H1 (cell line): ENCODE results near the gene PRTN3. TPM values are rescaled to one million over a fixed set of nuclear protein-coding genes. Genes with fewer than 3 reads are reported as not detected.

ENCODE experiments used
- ASH2L ChIP-seq: fragments of 200-600, 300-600 bp; sonication (generic); IDR thresholded peaks from one replicate; pipeline ENCODE4 v1.7.1; 2017; ENCODE audit warnings: low read length
- CBX5 ChIP-seq: fragments of 300-800, 300-1000 bp; sonication (generic); IDR thresholded peaks from 2 replicates; pipeline ENCODE4 v1.7.1; 2016; ENCODE audit warnings: antibody characterized with exemption, low read length, low read depth
- CHD1 ChIP-seq: IDR thresholded peaks from 2 replicates; pipeline ENCODE4 v1.6.1; 2012; ENCODE audit warnings: low read depth, low read length, improper control_type of control experiment
- CREB1 ChIP-seq: IDR thresholded peaks from 2 replicates; pipeline ENCODE4 v1.6.1; 2012; ENCODE audit warnings: inconsistent platforms
- JUN ChIP-seq: IDR thresholded peaks from 2 replicates; pipeline ENCODE4 v1.6.1; 2011; ENCODE audit warnings: low read depth, mild to moderate bottlenecking, improper control_type of control experiment, low read length
- KDM4A ChIP-seq: IDR thresholded peaks from one replicate; pipeline ENCODE4 v1.7.1; 2012; ENCODE audit warnings: low read depth, mild to moderate bottlenecking, moderate library complexity, low read length, inconsistent platforms; ENCODE audit not compliant: severe bottlenecking
- SUZ12 ChIP-seq: fragments of 200-600 bp; sonication (generic); IDR thresholded peaks from 2 replicates; pipeline ENCODE4 v1.6.1; 2012; ENCODE audit warnings: mild to moderate bottlenecking, inconsistent platforms, low read length, moderate library complexity, mixed read lengths
- polyA plus RNA-seq, 7 experiments: library from polyadenylated mRNA; depleted of rRNA in 3 of 7; stranded (reverse) in 5 of 7; unstranded in 2 of 7; fragments of >200 nt in 5 of 7; fragments of 200-250 nt in 2 of 7; gene quantifications; 1 replicate in 5 of 7; 2 replicates in 1 of 7; 4 replicates in 1 of 7; pipeline versions ENCODE4 v1.2.1 to v1.2.3, GENCODE V29; 2011 to 2013; ENCODE audit warnings: missing spikeins in 2 of 7, mixed read lengths in 2 of 7
- total RNA-seq: library from RNA; stranded (reverse); fragmentation: NEBNext Ultra II Directional; extraction: Animal tissue kit (Norgen Biotek cat#: 25700); gene quantifications from 2 replicates; pipeline ENCODE4 v1.2.1, GENCODE V29; 2021
- TF ChIP-seq, protein P1 (sequence below): IDR thresholded peaks from 2 replicates; pipeline ENCODE4 v1.6.1; 2012; ENCODE audit warnings: low read length, inconsistent platforms
- TF ChIP-seq, protein P2 (sequence below), 3 experiments: IDR thresholded peaks; 1 replicate in 2 of 3; 2 replicates in 1 of 3; pipeline versions ENCODE4 v1.5.1 to v1.6.1; 2011; ENCODE audit warnings: low read length in 3 of 3, mild to moderate bottlenecking in 3 of 3, inconsistent platforms in 2 of 3, low read depth in 1 of 3, moderate library complexity in 1 of 3; ENCODE audit not compliant: insufficient read depth in 1 of 3; ENCODE audit errors: control extremely low read depth in 1 of 3

Gene PRTN3
- total and polyA plus RNA-seq, 2 of the 8 experiments (the other 6 are each of a cell fraction or from before 2014, with no cell fraction given) = 0.39 to 2.1 TPM

DNA sequence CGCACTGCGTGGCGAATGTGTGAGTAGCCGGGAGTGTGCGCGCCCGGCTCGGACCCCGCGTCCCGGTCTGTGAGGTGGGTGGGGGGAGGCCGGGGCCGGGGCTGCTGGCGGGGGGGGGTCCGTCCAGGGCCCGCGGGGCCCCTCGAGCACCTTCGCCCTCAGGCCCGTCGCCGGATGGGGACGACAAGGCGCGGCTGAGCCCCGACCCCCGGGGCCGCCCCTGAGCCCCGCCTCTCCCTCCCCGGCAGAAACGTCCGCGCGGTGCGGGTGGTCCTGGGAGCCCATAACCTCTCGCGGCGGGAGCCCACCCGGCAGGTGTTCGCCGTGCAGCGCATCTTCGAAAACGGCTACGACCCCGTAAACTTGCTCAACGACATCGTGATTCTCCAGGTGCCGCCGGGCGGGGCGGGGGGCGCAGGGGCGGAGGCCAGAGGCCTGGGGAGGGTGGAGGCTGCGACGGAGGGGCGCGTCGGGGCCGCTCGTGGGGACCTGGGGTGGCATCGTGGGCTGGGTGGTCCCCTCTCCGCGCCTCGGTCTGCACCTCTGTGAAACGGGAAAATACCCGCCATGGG, 12.3 kb downstream of the PRTN3 start (continued):
- TF ChIP-seq, protein P1, sequence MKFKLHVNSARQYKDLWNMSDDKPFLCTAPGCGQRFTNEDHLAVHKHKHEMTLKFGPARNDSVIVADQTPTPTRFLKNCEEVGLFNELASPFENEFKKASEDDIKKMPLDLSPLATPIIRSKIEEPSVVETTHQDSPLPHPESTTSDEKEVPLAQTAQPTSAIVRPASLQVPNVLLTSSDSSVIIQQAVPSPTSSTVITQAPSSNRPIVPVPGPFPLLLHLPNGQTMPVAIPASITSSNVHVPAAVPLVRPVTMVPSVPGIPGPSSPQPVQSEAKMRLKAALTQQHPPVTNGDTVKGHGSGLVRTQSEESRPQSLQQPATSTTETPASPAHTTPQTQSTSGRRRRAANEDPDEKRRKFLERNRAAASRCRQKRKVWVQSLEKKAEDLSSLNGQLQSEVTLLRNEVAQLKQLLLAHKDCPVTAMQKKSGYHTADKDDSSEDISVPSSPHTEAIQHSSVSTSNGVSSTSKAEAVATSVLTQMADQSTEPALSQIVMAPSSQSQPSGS = no peak
- TF ChIP-seq, protein P2, sequence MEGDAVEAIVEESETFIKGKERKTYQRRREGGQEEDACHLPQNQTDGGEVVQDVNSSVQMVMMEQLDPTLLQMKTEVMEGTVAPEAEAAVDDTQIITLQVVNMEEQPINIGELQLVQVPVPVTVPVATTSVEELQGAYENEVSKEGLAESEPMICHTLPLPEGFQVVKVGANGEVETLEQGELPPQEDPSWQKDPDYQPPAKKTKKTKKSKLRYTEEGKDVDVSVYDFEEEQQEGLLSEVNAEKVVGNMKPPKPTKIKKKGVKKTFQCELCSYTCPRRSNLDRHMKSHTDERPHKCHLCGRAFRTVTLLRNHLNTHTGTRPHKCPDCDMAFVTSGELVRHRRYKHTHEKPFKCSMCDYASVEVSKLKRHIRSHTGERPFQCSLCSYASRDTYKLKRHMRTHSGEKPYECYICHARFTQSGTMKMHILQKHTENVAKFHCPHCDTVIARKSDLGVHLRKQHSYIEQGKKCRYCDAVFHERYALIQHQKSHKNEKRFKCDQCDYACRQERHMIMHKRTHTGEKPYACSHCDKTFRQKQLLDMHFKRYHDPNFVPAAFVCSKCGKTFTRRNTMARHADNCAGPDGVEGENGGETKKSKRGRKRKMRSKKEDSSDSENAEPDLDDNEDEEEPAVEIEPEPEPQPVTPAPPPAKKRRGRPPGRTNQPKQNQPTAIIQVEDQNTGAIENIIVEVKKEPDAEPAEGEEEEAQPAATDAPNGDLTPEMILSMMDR (IDR thresholded peaks at IDR 0.05; ENCODE audit: control extremely low read depth in 1 of 3, insufficient read depth in 1 of 3, low read depth in 1 of 3, low read length in 3 of 3) = no peak
- TF ChIP-seq SUZ12 (no peak), KDM4A (no peak), CHD1 (no peak), ASH2L (no peak), JUN (no peak), CBX5 (no peak), CREB1 (no peak)
